ENCODE data around the gene GP5. TPM values are rescaled to one million over a fixed set of nuclear protein-coding genes. Genes with fewer than 3 reads are reported as not detected.

Gene GP5
- total RNA-seq, 2 donors from 2014 or later = 0.14 TPM; not detected in 1

GRCh38 chr3:194369522-194370279, 29.4 kb downstream of the GP5 start, which contains the start of gene LRRC15:
TSS of gene LRRC15 (minus strand) at chr3:194369743. CDS start at chr3:194361043, 8,700 bp downstream.
- H3K4me3 ChIP-seq = no peak within 1 kb of the TSS
- H3K4me1 ChIP-seq (ENCODE audit: control insufficient read depth in 1 of 2, low read depth in 2 of 2) = no peaks in the 10 kb centered on the region
- H3K27me3 ChIP-seq (replicated peaks; ENCODE audit: insufficient read depth) = no peaks in the 10 kb centered on the region
- no peaks in the 10 kb centered on the region for H3K36me3 ChIP-seq
- DNase-seq (ENCODE audit: low spot score) (no peak), ATAC-seq (ENCODE audit: insufficient number of reproducible peaks, low FRiP score, low read depth) (no peak)
- no peaks in the 10 kb centered on the region for H3K9me3 ChIP-seq
- no peak within 1 kb of the TSS for H3K27ac ChIP-seq
- TF ChIP-seq CTCF (IDR thresholded peaks at IDR 0.05) = no peak

- no peak for ATAC-seq (ENCODE audit: insufficient number of reproducible peaks, low FRiP score, low read depth)
- Histone ChIP-seq H3K9me3 (no peaks in the 10 kb centered on the region), H3K27me3 (replicated peaks; ENCODE audit: insufficient read depth) (no peaks in the 10 kb centered on the region), H3K4me3 (no peak overlapping the region), H3K27ac (no peak overlapping the region), H3K36me3 (no peaks in the 10 kb centered on the region), H3K4me1 (ENCODE audit: control insufficient read depth in 1 of 2, low read depth in 2 of 2) (no peaks in the 10 kb centered on the region)
- DNase-seq (ENCODE audit: low spot score) = no peak
- no peak for TF ChIP-seq CTCF (IDR thresholded peaks at IDR 0.05)
Measured at GRCh38 chr3:194368918-194369317, 30.1 kb downstream of the GP5 start.

GRCh38 chr3:194367992-194368841, 30.8 kb downstream of the GP5 start:
- H3K4me3 ChIP-seq = no peak overlapping the region
- no peaks in the 10 kb centered on the region for H3K9me3 ChIP-seq
- ATAC-seq (ENCODE audit: insufficient number of reproducible peaks, low FRiP score, low read depth) (no peak), DNase-seq (ENCODE audit: low spot score) (no peak)
- no peaks in the 10 kb centered on the region for H3K36me3 ChIP-seq
- H3K27ac ChIP-seq = no peak overlapping the region
- H3K27me3 ChIP-seq (replicated peaks; ENCODE audit: insufficient read depth) = no peaks in the 10 kb centered on the region
- TF ChIP-seq CTCF (IDR thresholded peaks at IDR 0.05) = no peak
- H3K4me1 ChIP-seq (ENCODE audit: control insufficient read depth in 1 of 2, low read depth in 2 of 2) = no peaks in the 10 kb centered on the region

GRCh38 chr3:194365978-194366490, 33.0 kb downstream of the GP5 start:
- DNase-seq (ENCODE audit: low spot score) (no peak), ATAC-seq (ENCODE audit: insufficient number of reproducible peaks, low FRiP score, low read depth) (no peak)
- no peak overlapping the region for H3K27ac ChIP-seq
- no peaks in the 10 kb centered on the region for H3K36me3 ChIP-seq
- TF ChIP-seq CTCF (IDR thresholded peaks at IDR 0.05) = no peak
- H3K4me3 ChIP-seq = no peak overlapping the region
- no peaks in the 10 kb centered on the region for H3K4me1 ChIP-seq (ENCODE audit: control insufficient read depth in 1 of 2, low read depth in 2 of 2)
- no peaks in the 10 kb centered on the region for H3K27me3 ChIP-seq (replicated peaks; ENCODE audit: insufficient read depth)
- H3K9me3 ChIP-seq = no peaks in the 10 kb centered on the region

GRCh38 chr3:194365526-194365925, 33.5 kb downstream of the GP5 start:
- Histone ChIP-seq H3K27ac (no peak overlapping the region), H3K4me3 (no peak overlapping the region), H3K9me3 (no peaks in the 10 kb centered on the region), H3K4me1 (ENCODE audit: control insufficient read depth in 1 of 2, low read depth in 2 of 2) (no peaks in the 10 kb centered on the region), H3K36me3 (no peaks in the 10 kb centered on the region), H3K27me3 (replicated peaks; ENCODE audit: insufficient read depth) (no peaks in the 10 kb centered on the region)
- no peak for ATAC-seq (ENCODE audit: insufficient number of reproducible peaks, low FRiP score, low read depth)
- no peak for DNase-seq (ENCODE audit: low spot score)
- TF ChIP-seq CTCF (IDR thresholded peaks at IDR 0.05) = no peak

Measured in thoracic aorta (tissue), 2 donors.